Stimulated activated CD8-positive, alpha-beta memory T cell treated with anti-CD3 and anti-CD28 coated beads, Interleukin-7, amount 100 ng/mL, for 4 hours (primary cell): ENCODE measurements around the gene RPL5.

Source experiments
- DNase-seq, 2 donors: peaks; one replicate each; pipeline ENCODE4 v3.0.0-alpha.2; 2020; ENCODE audit warnings: low read depth in 2 of 2

The RPL5 gene

GRCh38 chr1:92855236-92855635, 23.4 kb downstream of the RPL5 start:
- DNase-seq, result no peak

- no peak for DNase-seq
Measured at GRCh38 chr1:92857817-92858216, 26.0 kb downstream of the RPL5 start.

- peak in 1 of 2 donors; percentile 50 for DNase-seq
Measured at GRCh38 chr1:92858564-92859399, 26.9 kb downstream of the RPL5 start.

DNA sequence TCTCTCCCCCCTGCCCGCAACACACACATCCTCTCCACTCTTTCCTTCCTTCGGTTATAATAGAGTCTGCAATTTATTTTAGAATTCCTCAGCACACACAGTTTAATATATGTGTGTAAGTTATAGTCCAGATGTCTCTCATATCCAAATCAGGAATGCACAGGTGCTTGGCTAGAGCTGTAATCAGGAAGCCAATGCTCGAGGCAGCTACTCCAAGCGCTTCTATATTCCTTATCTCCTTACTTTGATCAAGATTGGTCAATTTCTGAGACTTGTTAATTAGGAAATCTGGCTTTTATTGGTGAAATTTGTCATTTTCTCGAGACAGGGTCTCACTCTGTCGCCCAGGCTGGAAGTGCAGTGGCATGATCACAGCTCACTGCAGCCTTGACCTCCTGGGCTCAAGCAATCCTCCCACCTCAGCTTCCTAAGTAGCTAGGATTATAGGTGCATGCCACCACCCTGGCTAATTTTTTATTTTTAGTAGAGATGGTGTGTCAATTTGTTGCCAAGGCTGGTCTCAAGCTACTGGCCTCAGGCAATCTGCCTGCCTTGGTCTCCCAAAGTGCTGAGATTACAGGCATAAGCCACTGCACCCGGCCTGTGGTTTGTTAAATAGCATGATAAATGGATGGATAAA, 27.7 kb downstream of the RPL5 start:
- DNase-seq, result no peak

- no peak for DNase-seq
Measured at GRCh38 chr1:92862605-92863004, 30.8 kb downstream of the RPL5 start.

GRCh38 chr1:92864131-92864530, 32.3 kb downstream of the RPL5 start:
- no peak for DNase-seq

- DNase-seq, result no peak
Measured at GRCh38 chr1:92870591-92870990, 38.8 kb downstream of the RPL5 start.

GRCh38 chr1:92872719-92873118, 40.9 kb downstream of the RPL5 start:
- DNase-seq, result no peak

DNA sequence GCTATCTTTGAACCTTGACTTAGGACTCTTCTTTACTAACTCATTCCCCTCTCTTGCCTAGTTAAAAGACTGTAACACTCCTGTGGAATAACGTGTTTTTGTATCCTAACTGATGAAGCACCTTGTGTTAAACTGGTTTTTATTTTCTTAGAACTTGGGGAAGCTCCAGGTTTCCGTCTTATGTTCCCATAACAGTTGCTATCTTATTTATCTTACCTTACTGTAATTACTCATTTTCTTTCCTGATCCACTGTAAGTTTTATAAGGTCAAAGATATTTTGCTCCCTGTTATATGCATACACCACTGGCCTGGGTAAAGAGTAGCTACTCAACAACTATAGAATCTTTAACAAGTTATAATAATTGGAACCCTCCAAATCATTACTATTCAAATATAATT, 43.1 kb downstream of the RPL5 start:
- no peak for DNase-seq

DNA sequence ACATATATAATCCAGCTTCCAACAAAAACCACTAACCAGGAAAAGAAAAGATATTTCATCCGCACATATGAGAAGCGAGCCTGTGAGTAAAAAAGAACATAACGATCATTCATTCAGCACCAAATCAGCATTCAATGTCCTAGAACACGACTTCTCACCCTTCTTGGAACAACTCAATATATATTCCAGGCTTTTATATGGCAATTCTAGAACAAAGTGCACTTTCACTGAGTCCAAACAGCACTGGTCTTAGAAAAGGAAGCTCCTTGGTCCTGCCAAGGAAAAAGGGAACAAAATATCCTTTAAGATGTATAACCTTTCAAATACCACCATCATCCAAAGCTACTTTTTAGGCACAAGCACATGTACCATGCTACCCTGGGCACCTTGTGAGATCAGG, 44.5 kb downstream of the RPL5 start:
- no peak for DNase-seq

DNA sequence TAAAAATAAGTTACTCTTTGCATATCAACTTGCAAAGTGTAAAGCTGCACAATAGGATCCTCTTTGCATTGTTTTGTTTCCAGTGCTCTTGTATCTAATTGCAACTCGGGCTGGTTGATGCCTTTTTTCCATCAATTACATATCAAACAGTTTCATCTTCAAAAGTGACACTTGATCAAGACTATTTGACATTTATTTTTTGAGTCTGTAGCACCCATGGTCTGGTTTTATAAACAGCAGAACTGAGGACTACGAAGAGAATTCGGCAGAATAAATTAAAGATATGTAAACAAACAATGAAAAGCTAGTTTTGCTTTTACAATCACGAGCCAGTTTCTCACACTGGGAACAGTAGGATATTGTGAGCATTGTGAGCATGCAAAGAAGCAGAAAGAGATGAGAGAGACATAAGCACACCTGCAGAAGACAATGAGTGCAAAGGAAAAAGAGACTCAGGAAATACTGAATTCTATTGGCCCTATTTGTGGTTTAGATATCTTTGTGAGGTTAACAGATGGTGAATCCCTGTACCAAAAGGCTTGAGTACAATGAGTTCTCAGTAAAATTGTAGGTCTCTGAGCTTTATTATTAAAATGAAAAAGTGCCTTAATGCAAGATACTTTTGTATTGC, 45.4 kb downstream of the RPL5 start:
- DNase-seq, result no peak

DNA sequence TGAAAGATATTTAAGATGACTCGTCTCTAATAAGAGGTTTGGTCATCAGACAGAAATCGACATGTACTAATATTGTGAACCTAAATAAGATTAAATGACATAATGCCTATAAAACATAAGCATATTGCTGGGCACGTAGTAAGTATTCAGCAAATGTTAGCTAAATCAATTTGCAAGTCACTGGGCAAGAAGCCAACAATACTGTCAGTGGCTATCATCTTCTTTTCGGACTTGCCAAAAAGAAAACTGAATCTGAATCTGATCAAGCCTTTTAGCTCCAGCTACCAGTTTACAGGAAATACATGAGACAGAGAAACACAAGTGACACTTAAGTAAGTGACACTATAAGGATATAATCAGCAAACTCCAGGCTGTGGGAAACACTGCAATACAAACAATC, 46.0 kb downstream of the RPL5 start:
- no peak for DNase-seq

- DNase-seq, result no peak
Measured at GRCh38 chr1:92879316-92879968, 47.6 kb downstream of the RPL5 start.

GRCh38 chr1:92881391-92881790, 49.6 kb downstream of the RPL5 start:
- DNase-seq, result no peak

- peak; percentile 22 to 29 for DNase-seq
Measured at GRCh38 chr1:92882819-92883218, 51.0 kb downstream of the RPL5 start.

GRCh38 chr1:92883297-92883696, 51.5 kb downstream of the RPL5 start:
- DNase-seq, result no peak

GRCh38 chr1:92884195-92884594, 52.4 kb downstream of the RPL5 start:
- no peak for DNase-seq

GRCh38 chr1:92886886-92887419, 55.1 kb downstream of the RPL5 start:
- DNase-seq, result no peak

GRCh38 chr1:92887465-92887864, 55.6 kb downstream of the RPL5 start:
- DNase-seq, result no peak
